ENCODE results near the gene KRTAP21-1.

The KRTAP21-1 gene

GRCh38 chr21:30707409-30707808, 47.8 kb downstream of the KRTAP21-1 start:
- no peak for TF ChIP-seq EGR1 (IDR thresholded peaks at IDR 0.05)
- no peak for TF ChIP-seq EP300 (IDR thresholded peaks at IDR 0.05; ENCODE audit: borderline replicate concordance)
- TF ChIP-seq RAD21 (IDR thresholded peaks at IDR 0.05; ENCODE audit: low read depth) = no peak
- TF ChIP-seq TCF12 (IDR thresholded peaks at IDR 0.05; ENCODE audit: low read depth) = no peak
- no peak for TF ChIP-seq ZBTB7A (IDR thresholded peaks at IDR 0.05; ENCODE audit: low read depth)
- TF ChIP-seq MAX (IDR thresholded peaks at IDR 0.05) = no peak
- no peak for TF ChIP-seq YY1 (IDR thresholded peaks at IDR 0.05; ENCODE audit: low read depth)
- TF ChIP-seq REST (IDR thresholded peaks at IDR 0.05; ENCODE audit: low read depth) = no peak
- no peak for TF ChIP-seq FOXM1 (IDR thresholded peaks at IDR 0.05; ENCODE audit: borderline replicate concordance, low read depth)
- no peak for TF ChIP-seq CREB1 (IDR thresholded peaks at IDR 0.05; ENCODE audit: low read depth)
- no peak for TF ChIP-seq CEBPB (IDR thresholded peaks at IDR 0.05)
- no peak for TF ChIP-seq NFIC (IDR thresholded peaks at IDR 0.05)
- no peak for TF ChIP-seq TAF1 (IDR thresholded peaks at IDR 0.05; ENCODE audit: low read depth)
- TF ChIP-seq USF1 (IDR thresholded peaks at IDR 0.05) = no peak
